ENCODE data around the gene DMKN.

DMKN gene

DNA sequence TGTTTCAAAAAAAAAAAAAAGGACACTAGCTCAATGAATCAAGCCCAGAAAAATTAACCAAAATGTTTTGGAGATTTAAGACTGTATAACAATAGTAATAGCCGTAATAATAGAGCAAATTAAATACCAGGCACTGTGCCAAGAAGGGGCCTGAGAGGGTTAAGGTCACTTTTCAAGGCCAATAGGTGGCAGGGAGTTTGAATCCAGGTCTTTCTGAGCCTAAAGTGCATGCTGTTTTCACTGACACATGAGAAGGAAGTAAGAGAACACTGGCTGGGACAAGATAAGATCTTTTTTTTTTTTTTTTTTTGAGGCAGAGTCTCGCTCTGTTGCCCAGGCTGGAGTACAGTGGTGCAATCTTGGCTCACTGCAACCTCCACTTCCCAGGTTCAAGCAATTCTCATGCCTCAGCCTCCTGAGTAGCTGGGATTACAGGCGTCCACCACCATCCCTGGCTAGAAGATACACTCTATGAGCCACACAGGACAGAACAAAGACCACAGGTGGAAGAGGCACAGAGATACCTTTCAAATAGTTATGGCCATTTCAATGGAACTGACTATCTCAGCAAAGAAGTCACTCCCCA, 57.7 kb downstream of the DMKN start:
- no peak overlapping the region for H3K4ac ChIP-seq (ENCODE audit: low read depth, low read length)
- no peak overlapping the region for H3K23ac ChIP-seq (ENCODE audit: low read length)
- no peaks in the 10 kb centered on the region for H3K9me3 ChIP-seq (ENCODE audit: insufficient read depth, low read depth, low read length)
- H3K4me3 ChIP-seq (ENCODE audit: low read depth, low read length) = no peak overlapping the region
- H2BK12ac ChIP-seq (ENCODE audit: low read length) = no peak overlapping the region
- no peaks in the 10 kb centered on the region for H3K27me3 ChIP-seq (ENCODE audit: insufficient read depth, low read length)
- no peak overlapping the region for H3K4me2 ChIP-seq (ENCODE audit: low read length)
- H2AFZ ChIP-seq (ENCODE audit: insufficient read depth, low read length, poor library complexity) = no peak overlapping the region
- no CpG with 5 or more reads among the region's 3 CpGs for WGBS (ENCODE audit: extremely low coverage, insufficient coverage, insufficient read length)
- H3K79me1 ChIP-seq (ENCODE audit: low read length) = no peaks in the 10 kb centered on the region
- H3K18ac ChIP-seq (ENCODE audit: low read length) = no peak overlapping the region
- H3K14ac ChIP-seq (ENCODE audit: low read length) = no peak overlapping the region
- no peak overlapping the region for H2BK5ac ChIP-seq (ENCODE audit: low read depth, low read length, poor library complexity)
- H3K36me3 ChIP-seq (ENCODE audit: control insufficient read depth in 1 of 2, insufficient read depth in 2 of 2, low read length in 2 of 2) = no peaks in the 10 kb centered on the region
- H2BK120ac ChIP-seq (ENCODE audit: insufficient read depth, low read length, poor library complexity) = no peak overlapping the region
- no peak overlapping the region for H4K12ac ChIP-seq (ENCODE audit: low read depth, low read length)
- no peak overlapping the region for H3K27ac ChIP-seq (ENCODE audit: low read depth, low read length)
- H3K9ac ChIP-seq (ENCODE audit: low read length) = no peak overlapping the region
- H2AK5ac ChIP-seq (ENCODE audit: low read length) = no peak overlapping the region
- no peak overlapping the region for H4K91ac ChIP-seq (ENCODE audit: low read depth, low read length)
- no peak overlapping the region for H4K8ac ChIP-seq (ENCODE audit: low read depth, low read length)
- H3K79me2 ChIP-seq (ENCODE audit: control insufficient read depth, insufficient read depth, low read length, poor library complexity) = no peaks in the 10 kb centered on the region
- no peaks in the 10 kb centered on the region for H3K4me1 ChIP-seq (ENCODE audit: control insufficient read depth in 1 of 2, insufficient read depth in 2 of 2, low read length in 2 of 2)
- no peak for DNase-seq

DNA sequence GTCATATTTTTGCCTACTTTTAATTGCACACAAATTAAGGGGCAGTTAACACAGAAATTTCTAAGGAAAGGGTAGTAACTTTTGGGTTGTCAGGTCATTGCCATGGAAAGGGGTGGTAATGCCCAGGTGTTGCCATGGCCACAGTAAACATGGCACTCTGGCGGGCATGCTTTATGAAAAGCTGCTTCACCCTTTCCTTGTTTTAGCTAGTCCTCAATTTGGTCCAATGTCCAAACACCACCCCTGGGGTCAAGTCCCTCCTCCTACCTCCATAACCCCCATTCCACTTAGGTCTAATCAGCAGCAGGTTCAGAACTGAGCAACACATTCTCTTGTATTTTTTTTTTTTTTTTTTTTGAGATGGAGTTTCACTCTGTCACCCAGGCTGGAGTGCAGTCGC, 58.8 kb downstream of the DMKN start:
- Histone ChIP-seq H3K4me1 (ENCODE audit: control insufficient read depth in 1 of 2, insufficient read depth in 2 of 2, low read length in 2 of 2) (no peaks in the 10 kb centered on the region), H3K4ac (ENCODE audit: low read depth, low read length) (no peak overlapping the region), H4K8ac (ENCODE audit: low read depth, low read length) (no peak overlapping the region), H3K79me1 (ENCODE audit: low read length) (no peaks in the 10 kb centered on the region), H3K18ac (ENCODE audit: low read length) (no peak overlapping the region), H2AK5ac (ENCODE audit: low read length) (no peak overlapping the region), H3K4me3 (ENCODE audit: low read depth, low read length) (no peak overlapping the region), H3K9me3 (ENCODE audit: insufficient read depth, low read depth, low read length) (peaks cover 1% of the 10 kb centered on the region), H3K27me3 (ENCODE audit: insufficient read depth, low read length) (no peaks in the 10 kb centered on the region), H2BK12ac (ENCODE audit: low read length) (no peak overlapping the region), H3K14ac (ENCODE audit: low read length) (no peak overlapping the region), H3K79me2 (ENCODE audit: control insufficient read depth, insufficient read depth, low read length, poor library complexity) (no peaks in the 10 kb centered on the region), H2BK120ac (ENCODE audit: insufficient read depth, low read length, poor library complexity) (no peak overlapping the region), H3K27ac (ENCODE audit: low read depth, low read length) (no peak overlapping the region), H3K9ac (ENCODE audit: low read length) (no peak overlapping the region), H2AFZ (ENCODE audit: insufficient read depth, low read length, poor library complexity) (no peak overlapping the region), H3K23ac (ENCODE audit: low read length) (no peak overlapping the region), H2BK5ac (ENCODE audit: low read depth, low read length, poor library complexity) (no peak overlapping the region), H4K12ac (ENCODE audit: low read depth, low read length) (no peak overlapping the region), H4K91ac (ENCODE audit: low read depth, low read length) (no peak overlapping the region), H3K36me3 (ENCODE audit: control insufficient read depth in 1 of 2, insufficient read depth in 2 of 2, low read length in 2 of 2) (no peaks in the 10 kb centered on the region), H3K4me2 (ENCODE audit: low read length) (no peak overlapping the region)
- DNase-seq = no peak
- no CpG with 5 or more reads among the region's 2 CpGs for WGBS (ENCODE audit: extremely low coverage, insufficient coverage, insufficient read length)

DNA sequence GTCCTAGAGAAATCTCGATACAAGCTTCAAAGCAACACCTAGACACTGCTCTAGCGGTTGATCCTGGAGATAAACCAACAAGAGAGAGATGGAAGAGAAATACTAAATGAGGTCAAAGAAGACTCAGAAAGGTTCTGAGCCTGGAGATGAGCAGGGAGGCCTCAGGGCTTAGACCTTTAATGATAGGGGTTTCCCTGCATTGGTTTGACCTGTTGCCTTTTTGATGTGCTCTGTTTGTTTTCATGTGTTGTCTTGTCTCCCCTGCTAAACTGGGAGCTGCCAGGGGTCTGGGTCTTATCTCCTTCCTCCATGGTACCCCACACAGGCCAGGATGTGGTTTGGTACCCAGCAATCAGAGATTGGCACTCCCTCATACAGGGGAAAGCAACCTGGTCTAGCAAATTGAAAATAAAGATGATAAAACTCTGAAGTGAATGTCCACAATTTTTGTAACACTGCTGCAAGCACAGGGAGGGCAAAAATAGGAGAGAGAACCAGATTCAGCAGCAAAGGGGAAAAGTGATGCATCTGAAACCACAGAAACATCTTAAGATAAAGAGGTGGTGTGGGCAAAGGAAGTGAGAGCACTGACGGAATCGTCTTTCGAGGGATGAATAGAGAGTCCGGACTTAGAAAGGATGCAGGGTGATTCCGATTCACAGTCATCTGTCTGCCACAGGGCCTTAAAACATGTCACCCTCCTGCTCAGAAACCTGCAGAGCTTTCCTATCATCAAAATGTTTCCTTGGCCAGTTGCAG, 61.9 kb downstream of the DMKN start:
- no CpG with 5 or more reads among the region's 7 CpGs for WGBS (ENCODE audit: extremely low coverage, insufficient coverage, insufficient read length)
- no peaks in the 10 kb centered on the region for H3K27me3 ChIP-seq (ENCODE audit: insufficient read depth, low read length)
- no peak overlapping the region for H3K18ac ChIP-seq (ENCODE audit: low read length)
- no peaks in the 10 kb centered on the region for H3K36me3 ChIP-seq (ENCODE audit: control insufficient read depth in 1 of 2, insufficient read depth in 2 of 2, low read length in 2 of 2)
- no peak for DNase-seq
- H2AFZ ChIP-seq (ENCODE audit: insufficient read depth, low read length, poor library complexity) = no peak overlapping the region
- H4K12ac ChIP-seq (ENCODE audit: low read depth, low read length) = no peak overlapping the region
- no peaks in the 10 kb centered on the region for H3K79me1 ChIP-seq (ENCODE audit: low read length)
- no peak overlapping the region for H3K27ac ChIP-seq (ENCODE audit: low read depth, low read length)
- no peak overlapping the region for H3K23ac ChIP-seq (ENCODE audit: low read length)
- H3K79me2 ChIP-seq (ENCODE audit: control insufficient read depth, insufficient read depth, low read length, poor library complexity) = no peaks in the 10 kb centered on the region
- H3K4me2 ChIP-seq (ENCODE audit: low read length) = no peak overlapping the region
- H3K4me1 ChIP-seq (ENCODE audit: control insufficient read depth in 1 of 2, insufficient read depth in 2 of 2, low read length in 2 of 2) = no peaks in the 10 kb centered on the region
- H3K9me3 ChIP-seq (ENCODE audit: insufficient read depth, low read depth, low read length) = peaks cover 2% of the 10 kb centered on the region
- no peak overlapping the region for H3K9ac ChIP-seq (ENCODE audit: low read length)
- no peak overlapping the region for H3K4ac ChIP-seq (ENCODE audit: low read depth, low read length)
- no peak overlapping the region for H3K4me3 ChIP-seq (ENCODE audit: low read depth, low read length)
- H2BK120ac ChIP-seq (ENCODE audit: insufficient read depth, low read length, poor library complexity) = no peak overlapping the region
- no peak overlapping the region for H4K91ac ChIP-seq (ENCODE audit: low read depth, low read length)
- no peak overlapping the region for H2AK5ac ChIP-seq (ENCODE audit: low read length)
- H3K14ac ChIP-seq (ENCODE audit: low read length) = no peak overlapping the region
- H2BK12ac ChIP-seq (ENCODE audit: low read length) = no peak overlapping the region
- H4K8ac ChIP-seq (ENCODE audit: low read depth, low read length) = no peak overlapping the region
- no peak overlapping the region for H2BK5ac ChIP-seq (ENCODE audit: low read depth, low read length, poor library complexity)

DNA sequence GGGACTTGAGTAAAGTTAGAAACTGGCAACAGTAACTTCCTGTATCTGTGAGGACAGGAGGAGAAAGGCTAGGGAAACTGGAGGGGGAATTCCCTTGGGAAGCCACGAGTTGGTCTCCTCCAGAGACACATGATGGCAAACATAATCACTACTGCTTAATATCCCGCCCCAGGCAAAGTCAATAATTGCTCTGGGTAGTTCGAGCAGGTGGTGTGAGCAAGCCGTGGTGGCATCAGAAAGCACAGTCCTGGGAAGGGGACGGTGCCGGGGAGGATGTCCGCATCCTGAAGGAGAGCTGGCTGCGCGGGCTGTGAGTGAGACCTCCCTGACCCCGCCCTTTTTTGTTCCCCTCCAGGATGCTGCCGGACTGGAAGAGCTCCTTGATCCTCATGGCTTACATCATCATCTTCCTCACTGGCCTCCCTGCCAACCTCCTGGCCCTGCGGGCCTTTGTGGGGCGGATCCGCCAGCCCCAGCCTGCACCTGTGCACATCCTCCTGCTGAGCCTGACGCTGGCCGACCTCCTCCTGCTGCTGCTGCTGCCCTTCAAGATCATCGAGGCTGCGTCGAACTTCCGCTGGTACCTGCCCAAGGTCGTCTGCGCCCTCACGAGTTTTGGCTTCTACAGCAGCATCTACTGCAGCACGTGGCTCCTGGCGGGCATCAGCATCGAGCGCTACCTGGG, 63.9 kb downstream of the DMKN start:
- no CpG with 5 or more reads among the region's 27 CpGs for WGBS (ENCODE audit: extremely low coverage, insufficient coverage, insufficient read length)
- Histone ChIP-seq H3K9me3 (ENCODE audit: insufficient read depth, low read depth, low read length) (peaks cover 2% of the 10 kb centered on the region), H2BK12ac (ENCODE audit: low read length) (no peak overlapping the region), H2AFZ (ENCODE audit: insufficient read depth, low read length, poor library complexity) (no peak overlapping the region), H3K27ac (ENCODE audit: low read depth, low read length) (no peak overlapping the region), H3K27me3 (ENCODE audit: insufficient read depth, low read length) (no peaks in the 10 kb centered on the region), H3K18ac (ENCODE audit: low read length) (no peak overlapping the region), H3K14ac (ENCODE audit: low read length) (no peak overlapping the region), H3K79me1 (ENCODE audit: low read length) (no peaks in the 10 kb centered on the region), H3K4me3 (ENCODE audit: low read depth, low read length) (no peak overlapping the region), H4K91ac (ENCODE audit: low read depth, low read length) (no peak overlapping the region), H2BK120ac (ENCODE audit: insufficient read depth, low read length, poor library complexity) (no peak overlapping the region), H3K23ac (ENCODE audit: low read length) (no peak overlapping the region), H2BK5ac (ENCODE audit: low read depth, low read length, poor library complexity) (no peak overlapping the region), H3K9ac (ENCODE audit: low read length) (no peak overlapping the region), H3K79me2 (ENCODE audit: control insufficient read depth, insufficient read depth, low read length, poor library complexity) (no peaks in the 10 kb centered on the region), H2AK5ac (ENCODE audit: low read length) (no peak overlapping the region), H3K4ac (ENCODE audit: low read depth, low read length) (no peak overlapping the region), H4K12ac (ENCODE audit: low read depth, low read length) (no peak overlapping the region), H3K36me3 (ENCODE audit: control insufficient read depth in 1 of 2, insufficient read depth in 2 of 2, low read length in 2 of 2) (no peaks in the 10 kb centered on the region), H3K4me2 (ENCODE audit: low read length) (no peak overlapping the region), H4K8ac (ENCODE audit: low read depth, low read length) (no peak overlapping the region), H3K4me1 (ENCODE audit: control insufficient read depth in 1 of 2, insufficient read depth in 2 of 2, low read length in 2 of 2) (no peaks in the 10 kb centered on the region)
- DNase-seq = peak in 1 of 2 donors; percentile 49
